NK-92 (cell line): ENCODE measurements around the gene GSKIP.

Experiments used
- DNase-seq: peaks from one replicate; lab custom pipeline; 2025; ENCODE audit not compliant: unreplicated experiment; lab: John Stamatoyannopoulos, UW

The GSKIP gene

DNA sequence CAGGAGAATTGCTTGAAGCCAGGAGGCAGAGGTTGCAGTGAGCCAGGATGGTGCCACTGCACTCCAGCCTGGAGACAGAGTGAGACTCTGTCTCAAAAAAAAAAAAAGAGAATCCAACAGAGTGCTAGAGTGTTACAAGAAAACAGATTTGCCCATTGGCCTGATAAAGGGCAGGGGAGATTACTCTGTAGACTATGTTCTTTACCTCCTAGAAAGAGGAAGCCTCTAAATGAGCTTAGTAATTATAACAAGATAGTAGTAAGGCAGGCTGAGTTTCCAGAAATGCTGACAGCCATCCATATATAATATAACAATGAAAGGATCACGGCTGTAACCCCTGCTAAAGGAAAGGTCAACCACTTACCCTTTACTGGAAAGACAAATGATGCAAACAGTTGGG lies 53.0 kb downstream of the GSKIP start:
- DNase-seq: no peak

DNA sequence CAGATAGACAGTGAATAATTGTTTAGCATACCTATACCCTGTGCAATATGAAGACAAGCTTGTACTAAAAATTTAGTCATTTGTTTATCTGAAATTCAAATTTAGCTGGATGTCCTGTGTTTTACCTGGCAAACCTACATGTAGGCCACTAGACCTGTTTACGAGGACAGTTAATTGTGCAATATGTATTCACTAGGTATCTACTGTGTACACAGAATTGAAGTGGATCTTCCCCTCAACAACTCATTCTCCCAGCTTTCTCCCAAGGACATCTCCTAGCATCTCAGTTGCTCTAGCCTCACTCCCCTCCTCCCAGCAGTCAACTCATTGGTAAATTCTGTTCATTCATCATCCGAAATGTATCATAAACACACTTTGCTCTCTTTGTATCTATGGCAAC lies 53.9 kb downstream of the GSKIP start:
- no peak for DNase-seq

DNA sequence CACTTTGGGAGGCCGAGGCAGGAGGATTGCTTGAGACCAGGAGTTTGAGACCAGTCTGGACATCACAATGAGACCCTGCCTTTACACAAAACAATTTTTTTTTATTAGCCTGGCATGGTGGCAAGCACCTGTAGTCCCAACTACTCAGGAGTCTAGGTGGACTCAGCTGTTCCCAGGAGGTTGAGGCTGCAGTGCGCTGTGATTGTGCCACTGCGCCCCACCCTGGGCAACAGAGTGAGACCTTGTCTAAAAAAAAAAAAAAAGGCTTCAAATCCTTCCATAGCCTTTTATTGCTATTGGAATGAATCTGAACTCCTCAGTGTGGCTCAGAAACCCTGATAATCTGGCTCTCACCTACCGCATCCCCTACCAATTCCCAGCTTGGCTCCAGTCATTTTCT lies 54.7 kb downstream of the GSKIP start:
- DNase-seq: no peak

DNA sequence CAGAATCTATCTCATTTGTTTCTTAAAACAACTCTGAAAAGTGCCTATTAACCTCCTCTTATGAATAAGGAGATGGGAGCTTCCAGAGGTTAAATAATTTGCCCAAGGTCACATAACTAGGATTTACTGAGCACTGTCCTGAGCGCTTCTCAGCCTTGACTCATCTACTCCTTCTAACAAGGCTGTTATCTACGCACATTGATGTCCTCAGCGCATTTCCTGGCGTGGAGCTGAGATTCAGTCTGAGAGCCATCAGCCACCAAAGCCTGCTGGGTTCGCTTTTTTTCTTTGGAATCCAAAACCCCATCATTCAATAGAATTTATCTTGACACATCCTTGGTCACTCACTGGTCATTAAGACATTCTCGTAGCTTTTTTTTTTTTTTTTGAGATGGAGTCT lies 57.9 kb downstream of the GSKIP start:
- DNase-seq: no peak

DNA sequence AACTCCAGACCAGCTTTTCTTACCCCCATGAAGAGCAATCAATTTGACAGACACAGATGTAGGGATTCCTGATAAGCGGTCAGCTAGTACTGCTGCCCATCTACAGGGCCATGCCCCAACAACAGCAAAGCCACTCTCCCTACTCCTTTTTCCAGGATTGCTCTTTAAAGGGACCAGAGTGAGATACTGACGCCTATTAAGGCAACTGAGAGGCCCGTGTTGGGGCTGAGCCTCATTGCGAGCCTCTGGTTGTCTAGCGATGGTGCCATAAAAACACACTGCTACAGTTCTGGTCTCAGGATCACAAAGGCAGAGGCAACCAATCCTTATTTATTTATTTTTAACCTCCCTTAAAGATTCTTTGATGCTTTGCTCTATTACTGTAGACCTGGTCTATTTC lies 59.7 kb downstream of the GSKIP start:
- no peak for DNase-seq

DNA sequence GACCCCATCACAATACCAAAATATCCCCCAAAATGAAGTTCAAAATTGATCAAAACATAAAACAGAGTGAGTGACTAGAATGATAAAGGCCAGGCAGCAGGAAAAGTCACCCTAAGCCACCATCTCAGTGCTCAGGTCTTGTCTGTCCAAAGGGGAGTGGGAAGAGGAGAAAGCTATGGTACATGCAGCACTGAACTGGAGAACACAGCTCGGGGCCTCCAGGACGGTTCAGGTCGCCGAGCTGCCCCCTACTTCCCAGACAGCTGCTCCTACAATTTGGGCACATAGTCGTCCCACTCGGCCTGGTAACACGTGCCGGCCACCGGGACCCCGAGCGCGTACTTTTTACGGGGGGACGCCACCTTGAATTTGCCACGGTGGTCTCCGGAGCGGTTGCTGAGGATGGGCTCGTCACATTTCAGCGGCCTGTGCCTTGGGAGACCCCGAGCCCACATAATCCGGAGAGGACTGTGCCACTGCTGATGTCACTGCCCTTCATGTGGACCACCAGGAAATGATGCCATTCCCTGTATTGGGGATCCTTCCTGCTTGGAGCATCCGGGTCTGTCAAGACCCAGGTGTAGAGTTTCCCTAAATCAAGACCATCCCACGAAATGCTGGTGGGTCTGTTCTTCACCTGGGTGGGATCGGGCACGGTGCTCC lies 60.3 kb downstream of the GSKIP start:
- no peak for DNase-seq

DNA sequence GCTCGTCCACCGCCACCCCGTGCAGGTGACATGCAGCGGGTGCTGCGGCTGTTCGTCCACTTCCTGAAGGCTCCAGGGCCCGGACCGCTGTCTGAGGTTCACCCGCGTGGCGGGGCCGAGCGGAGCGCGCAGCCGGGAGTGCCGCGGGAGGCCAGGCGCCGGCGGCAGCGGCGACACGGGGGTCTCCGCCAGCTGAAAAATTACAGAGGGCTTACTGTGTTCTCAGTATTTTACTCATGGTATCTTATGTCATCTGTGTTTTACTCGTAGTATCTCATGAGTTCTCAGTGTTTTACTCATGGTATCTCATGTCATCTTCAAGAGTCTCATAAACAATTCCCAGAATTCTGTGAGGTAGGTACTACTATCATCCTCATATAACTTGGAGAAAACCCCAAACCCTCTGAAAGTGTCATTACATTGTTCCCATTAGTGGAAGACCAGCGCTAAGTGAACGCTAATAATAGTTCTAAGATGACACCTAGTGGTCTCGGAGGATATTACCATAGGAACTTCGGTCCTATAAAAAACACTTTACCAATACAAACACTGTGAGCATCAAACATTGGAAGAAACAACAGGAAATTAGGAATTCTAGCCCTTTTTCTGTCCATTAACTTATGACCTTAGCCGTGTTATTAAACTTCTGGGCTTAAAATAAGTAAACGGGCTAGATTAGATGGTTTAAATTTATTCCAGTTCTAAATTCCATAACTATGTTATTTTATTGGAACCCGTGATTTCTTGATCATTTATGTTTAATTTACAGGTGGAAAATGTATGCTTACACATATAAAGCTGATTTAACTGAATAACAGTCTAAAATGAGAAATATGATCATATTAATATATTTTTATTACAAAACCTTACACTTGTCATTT lies 61.0 kb downstream of the GSKIP start:
- DNase-seq: no peak

DNA sequence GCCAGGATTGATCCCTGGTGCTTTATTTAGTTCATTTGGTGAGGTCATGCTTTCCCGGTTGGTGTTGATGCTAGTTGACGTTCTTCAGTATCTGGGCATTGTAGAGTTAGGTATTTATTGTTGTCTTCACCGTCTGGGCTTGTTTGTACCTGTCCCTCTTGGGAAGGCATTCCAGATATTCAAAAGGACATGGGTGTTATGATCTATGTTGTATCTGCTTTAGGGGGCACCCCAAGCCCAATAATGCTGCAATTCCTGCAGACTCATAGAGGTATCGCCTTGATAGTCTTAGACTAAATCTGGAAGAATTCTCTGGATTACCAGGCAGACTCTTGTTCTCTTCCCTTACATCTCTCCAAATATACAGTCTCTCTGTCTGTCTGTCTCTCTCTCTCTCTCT lies 70.7 kb downstream of the GSKIP start:
- no peak for DNase-seq
